ENCODE results near the gene NMBR.

NMBR gene

DNA sequence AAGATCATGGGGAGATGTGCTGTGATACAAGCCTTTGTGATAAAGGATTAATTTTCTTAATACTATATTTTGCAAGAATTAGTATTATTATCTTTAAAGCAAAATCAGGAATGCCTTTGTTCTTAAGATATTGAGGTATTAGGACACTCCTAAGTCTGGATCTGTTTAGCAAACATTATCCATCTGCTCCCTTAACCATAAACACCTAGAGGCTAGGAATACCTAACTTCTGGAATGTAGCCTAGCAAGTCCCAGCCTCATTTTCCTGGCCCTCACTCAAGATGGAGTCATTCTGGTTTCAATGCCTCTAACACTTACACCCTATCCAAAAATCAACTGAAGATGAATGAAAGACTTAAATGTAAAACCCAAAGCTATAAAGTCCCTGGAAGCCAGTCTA, 120.5 kb downstream of the NMBR start:
- TF ChIP-seq, protein P1, sequence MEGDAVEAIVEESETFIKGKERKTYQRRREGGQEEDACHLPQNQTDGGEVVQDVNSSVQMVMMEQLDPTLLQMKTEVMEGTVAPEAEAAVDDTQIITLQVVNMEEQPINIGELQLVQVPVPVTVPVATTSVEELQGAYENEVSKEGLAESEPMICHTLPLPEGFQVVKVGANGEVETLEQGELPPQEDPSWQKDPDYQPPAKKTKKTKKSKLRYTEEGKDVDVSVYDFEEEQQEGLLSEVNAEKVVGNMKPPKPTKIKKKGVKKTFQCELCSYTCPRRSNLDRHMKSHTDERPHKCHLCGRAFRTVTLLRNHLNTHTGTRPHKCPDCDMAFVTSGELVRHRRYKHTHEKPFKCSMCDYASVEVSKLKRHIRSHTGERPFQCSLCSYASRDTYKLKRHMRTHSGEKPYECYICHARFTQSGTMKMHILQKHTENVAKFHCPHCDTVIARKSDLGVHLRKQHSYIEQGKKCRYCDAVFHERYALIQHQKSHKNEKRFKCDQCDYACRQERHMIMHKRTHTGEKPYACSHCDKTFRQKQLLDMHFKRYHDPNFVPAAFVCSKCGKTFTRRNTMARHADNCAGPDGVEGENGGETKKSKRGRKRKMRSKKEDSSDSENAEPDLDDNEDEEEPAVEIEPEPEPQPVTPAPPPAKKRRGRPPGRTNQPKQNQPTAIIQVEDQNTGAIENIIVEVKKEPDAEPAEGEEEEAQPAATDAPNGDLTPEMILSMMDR (IDR thresholded peaks at IDR 0.05; ENCODE audit: low read depth, low read length, missing control alignments): no peak
- no peak overlapping the region for H3K4me3 ChIP-seq (replicated peaks; ENCODE audit: low read depth, low read length)
- no peak for DNase-seq (ENCODE audit: extremely low read depth, low read depth)

Measured in HFF-Myc (cell line).